CD4-positive, alpha-beta memory T cell (primary cell): ENCODE results near the gene CCDC102B. TPM values are rescaled to one million over a fixed set of nuclear protein-coding genes. Genes with fewer than 3 reads are reported as not detected.
"Not testable (repeated sequence)": the region's sequence is repeated elsewhere in the genome, so short reads cannot be mapped to it uniquely, and the experiment has no call there.

Experiments
- CTCF ChIA-PET: fragments of 350-600 bp; sonication (Branson Sonifier 250); formaldehyde crosslinking; loops from one replicate; lab custom pipeline; 2021; ENCODE audit warnings: inconsistent platforms; ENCODE audit not compliant: partially characterized antibody; lab: Charles Lee
- POLR2A ChIA-PET: fragments of 350-600 bp; sonication (Branson Sonifier 250); formaldehyde crosslinking; loops from one replicate; lab custom pipeline; 2021; ENCODE audit not compliant: partially characterized antibody; lab: Charles Lee
- DNase-seq, 5 donors: peaks; one replicate each; pipeline versions ENCODE4 v3.0.0 to v3.0.0-alpha.2; 2020 to 2022; ENCODE audit warnings: mixed read lengths in 1 of 5
- H3K27ac ChIP-seq: one replicate; pipeline ENCODE4 v1.7.0; 2013; ENCODE audit warnings: low read depth, low read length
- H3K27me3 ChIP-seq: 2 replicates; pipeline ENCODE4 v1.7.0; 2013; ENCODE audit warnings: mild to moderate bottlenecking, low read length, moderate library complexity; ENCODE audit not compliant: insufficient read depth
- H3K36me3 ChIP-seq: 2 replicates; pipeline ENCODE4 v1.7.0; 2013; ENCODE audit warnings: mild to moderate bottlenecking, low read length, moderate library complexity; ENCODE audit not compliant: insufficient read depth
- H3K4me1 ChIP-seq: 2 replicates; pipeline ENCODE4 v1.7.0; 2013; ENCODE audit warnings: mild to moderate bottlenecking, low read length, moderate library complexity; ENCODE audit not compliant: insufficient read depth
- H3K4me3 ChIP-seq, 2 donors: one replicate each; pipeline ENCODE4 v1.7.0; 2013; ENCODE audit warnings: low read length in 2 of 2, mild to moderate bottlenecking in 1 of 2
- H3K9me3 ChIP-seq, 2 donors: one replicate each; pipeline ENCODE4 v1.7.0; 2013; ENCODE audit warnings: low read length in 2 of 2, control low read depth in 1 of 2; ENCODE audit not compliant: control insufficient read depth in 1 of 2
- H3K27ac Mint-ChIP-seq, 7 donors: one replicate each; pipeline ENCODE4 v1.8.0; 2020 to 2021; ENCODE audit warnings: mixed read lengths in 7 of 7, mild to moderate bottlenecking in 6 of 7, inconsistent platforms in 3 of 7, moderate library complexity in 3 of 7
- H3K27me3 Mint-ChIP-seq, 2 donors: one replicate each; pipeline ENCODE4 v1.8.0; 2020 to 2021; ENCODE audit warnings: mixed read lengths in 2 of 2
- H3K36me3 Mint-ChIP-seq, 2 donors: one replicate each; pipeline ENCODE4 v1.8.0; 2020 to 2021; ENCODE audit warnings: mixed read lengths in 2 of 2, inconsistent platforms in 1 of 2, mild to moderate bottlenecking in 1 of 2
- H3K4me1 Mint-ChIP-seq, 4 donors: one replicate each; pipeline ENCODE4 v1.8.0; 2020 to 2021; ENCODE audit warnings: mixed read lengths in 4 of 4, mild to moderate bottlenecking in 1 of 4
- H3K4me3 Mint-ChIP-seq, 8 donors: one replicate each; pipeline ENCODE4 v1.8.0; 2020 to 2021; ENCODE audit warnings: mixed read lengths in 8 of 8, mild to moderate bottlenecking in 7 of 8, moderate library complexity in 6 of 8, inconsistent platforms in 3 of 8
- H3K9me3 Mint-ChIP-seq, 8 donors: one replicate each; pipeline ENCODE4 v1.8.0; 2020 to 2021; ENCODE audit warnings: mixed read lengths in 8 of 8, mild to moderate bottlenecking in 5 of 8, inconsistent platforms in 3 of 8, moderate library complexity in 1 of 8
- intact Hi-C: fragments of 100-400 bp; cut with micrococcal nuclease; formaldehyde crosslinking; loops from one replicate; pipeline ENCODE4 v1.15.1; 2023
- polyA plus RNA-seq, 2 donors: library from polyadenylated mRNA; unstranded; fragments of 300-500 nt; fragmentation: Illumina TruSeq; gene quantifications; one replicate each; pipeline ENCODE4 v1.2.3, GENCODE V29; 2021
- total RNA-seq, 2 experiments: library from RNA; stranded (reverse); gene quantifications; one replicate each; pipeline ENCODE4 v1.2.3, GENCODE V29; 2021

The CCDC102B gene
- total and polyA plus RNA-seq, 4 experiments from 2014 or later = 2.7 to 4.9 (median 4.0) TPM

GRCh38 chr18:68992719-68993482, 195.0 kb downstream of the CCDC102B start:
- Mint-ChIP-seq H3K36me3 (no peaks in the 10 kb centered on the region), H3K9me3 (peaks cover 0 to 8% (median 0%) of the 10 kb centered on the region in 8 donors), H3K4me3 (no peak overlapping the region), H3K27ac (no peak overlapping the region), H3K4me1 (no peaks in the 10 kb centered on the region), H3K27me3 (no peaks in the 10 kb centered on the region)
- CTCF ChIA-PET = interaction anchor here (1.1 kb wide), 1 partner anchor 10 kb away, joined by 3 read pairs; no protein-coding TSS in a partner anchor
- no peak for DNase-seq
- H3K9me3 ChIP-seq = no peaks in the 10 kb centered on the region
- no peaks in the 10 kb centered on the region for H3K27me3 ChIP-seq
- no peaks in the 10 kb centered on the region for H3K36me3 ChIP-seq
- no peak overlapping the region for H3K27ac ChIP-seq
- no peak overlapping the region for H3K4me3 ChIP-seq
- no peaks in the 10 kb centered on the region for H3K4me1 ChIP-seq
- intact Hi-C loops = no loop called here
- POLR2A ChIA-PET = no interaction called here

DNA sequence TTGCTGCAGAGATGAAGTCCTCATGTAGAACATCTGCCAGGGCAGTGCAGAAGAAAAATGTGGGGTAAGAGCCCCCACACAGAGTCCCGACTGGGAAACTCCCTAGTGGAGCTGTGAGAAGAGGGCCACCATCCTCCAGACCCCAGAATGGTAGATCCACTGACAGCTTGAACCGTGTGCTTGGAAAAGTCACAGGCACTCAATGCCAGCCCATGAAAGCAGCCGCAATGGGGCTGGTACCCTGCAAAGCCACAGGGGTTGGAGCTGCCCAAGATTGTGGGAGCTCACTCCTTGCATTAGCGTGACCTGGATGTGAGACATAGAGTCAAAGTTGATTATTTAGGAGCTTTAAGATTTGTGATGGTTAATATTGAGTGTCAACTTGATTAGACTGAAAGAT, 197.8 kb downstream of the CCDC102B start:
- peaks cover 0 to 8% (median 0%) of the 10 kb centered on the region in 8 donors for H3K9me3 Mint-ChIP-seq
- DNase-seq = no peak
- Histone ChIP-seq H3K4me3 (no peak overlapping the region), H3K4me1 (no peaks in the 10 kb centered on the region), H3K27ac (no peak overlapping the region), H3K9me3 (no peaks in the 10 kb centered on the region), H3K36me3 (no peaks in the 10 kb centered on the region), H3K27me3 (no peaks in the 10 kb centered on the region)
- no peaks in the 10 kb centered on the region for H3K36me3 Mint-ChIP-seq
- H3K27ac Mint-ChIP-seq = no peak overlapping the region
- no peaks in the 10 kb centered on the region for H3K4me1 Mint-ChIP-seq
- no peak overlapping the region for H3K4me3 Mint-ChIP-seq
- intact Hi-C loops = no loop called here
- ChIA-PET CTCF (no interaction called here), POLR2A (no interaction called here)
- no peaks in the 10 kb centered on the region for H3K27me3 Mint-ChIP-seq

DNA sequence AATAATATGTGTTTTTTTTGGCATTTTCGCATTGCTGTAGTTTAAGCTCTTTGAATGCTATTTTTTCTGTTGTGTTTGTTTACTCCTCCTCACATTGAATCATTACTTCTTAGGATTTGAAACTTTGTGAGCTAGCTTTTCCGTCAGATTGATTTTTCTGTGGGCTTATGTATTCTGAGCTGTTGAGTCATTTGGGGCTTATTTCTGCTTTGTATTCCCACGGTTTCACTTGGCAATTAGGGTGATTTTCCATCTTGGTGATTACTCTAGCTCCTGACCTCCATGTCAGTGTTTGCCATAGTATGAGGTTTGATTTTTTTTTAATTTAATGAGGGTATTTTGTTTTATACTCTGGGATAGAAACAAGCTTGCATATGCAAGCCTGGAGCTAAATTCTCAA, 200.0 kb downstream of the CCDC102B start:
- intact Hi-C loops = no loop called here
- Histone ChIP-seq H3K27ac (no peak overlapping the region), H3K27me3 (no peaks in the 10 kb centered on the region), H3K4me1 (no peaks in the 10 kb centered on the region), H3K9me3 (no peaks in the 10 kb centered on the region), H3K36me3 (no peaks in the 10 kb centered on the region), H3K4me3 (no peak overlapping the region)
- no peaks in the 10 kb centered on the region for H3K27me3 Mint-ChIP-seq
- H3K27ac Mint-ChIP-seq = no peak overlapping the region
- no peaks in the 10 kb centered on the region for H3K4me1 Mint-ChIP-seq
- POLR2A ChIA-PET = no interaction called here
- no peak for DNase-seq
- no peaks in the 10 kb centered on the region for H3K36me3 Mint-ChIP-seq
- no peak overlapping the region for H3K4me3 Mint-ChIP-seq
- H3K9me3 Mint-ChIP-seq = peaks cover 0 to 8% (median 0%) of the 10 kb centered on the region in 8 donors
- CTCF ChIA-PET = no interaction called here

DNA sequence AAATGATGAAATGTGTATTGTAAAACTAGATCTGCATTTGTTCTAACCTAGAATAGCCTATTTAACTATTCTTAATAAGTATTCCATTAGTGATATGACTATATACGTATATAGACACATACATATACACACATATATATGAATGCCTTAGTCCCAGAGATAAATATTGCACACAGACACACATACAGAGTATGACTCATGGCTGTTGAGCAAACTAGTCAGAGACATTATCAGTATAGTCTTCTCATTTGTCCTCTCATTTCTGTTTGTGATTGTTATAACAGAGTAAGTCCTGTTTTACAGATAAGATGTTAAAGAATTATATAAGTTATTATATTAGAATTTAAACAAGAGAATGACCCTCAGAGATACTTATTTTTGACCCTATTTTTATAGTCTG, 202.5 kb downstream of the CCDC102B start:
- Histone ChIP-seq H3K9me3 (no peaks in the 10 kb centered on the region), H3K4me1 (no peaks in the 10 kb centered on the region), H3K36me3 (no peaks in the 10 kb centered on the region), H3K4me3 (no peak overlapping the region), H3K27me3 (no peaks in the 10 kb centered on the region), H3K27ac (no peak overlapping the region)
- peaks cover 0 to 8% (median 0%) of the 10 kb centered on the region in 8 donors for H3K9me3 Mint-ChIP-seq
- H3K36me3 Mint-ChIP-seq = no peaks in the 10 kb centered on the region
- ChIA-PET POLR2A (no interaction called here), CTCF (no interaction called here)
- H3K4me3 Mint-ChIP-seq = no peak overlapping the region
- no peaks in the 10 kb centered on the region for H3K4me1 Mint-ChIP-seq
- no peak for DNase-seq
- intact Hi-C loops = loop anchor here (10.0 kb wide), 1 partner anchor 1636 kb away; no protein-coding TSS in a partner anchor
- no peak overlapping the region for H3K27ac Mint-ChIP-seq
- no peaks in the 10 kb centered on the region for H3K27me3 Mint-ChIP-seq

DNA sequence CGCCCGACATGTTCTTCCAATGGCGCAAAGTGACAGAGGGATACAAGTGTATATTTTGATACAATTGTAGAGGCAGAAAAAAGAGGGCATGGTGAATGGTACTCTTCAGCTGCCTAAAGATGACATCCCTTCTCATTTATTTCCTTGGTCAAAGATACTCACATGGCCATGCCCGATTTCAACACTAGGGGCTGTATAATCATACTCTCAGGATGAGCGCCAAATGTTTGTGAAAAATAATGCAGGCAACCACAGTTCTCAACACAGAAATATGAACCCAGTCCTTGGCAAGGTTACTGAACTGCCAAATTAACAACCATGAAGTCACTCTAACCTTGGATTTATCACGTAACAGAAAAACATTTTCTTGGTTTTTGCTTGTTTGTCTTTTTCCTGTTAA, 204.4 kb downstream of the CCDC102B start:
- Mint-ChIP-seq H3K27ac (no peak overlapping the region), H3K36me3 (no peaks in the 10 kb centered on the region), H3K4me1 (no peaks in the 10 kb centered on the region), H3K4me3 (no peak overlapping the region), H3K9me3 (no peaks in the 10 kb centered on the region), H3K27me3 (no peaks in the 10 kb centered on the region)
- intact Hi-C loops = loop anchor here (10.0 kb wide), 1 partner anchor 1637 kb away; no protein-coding TSS in a partner anchor
- DNase-seq = no peak
- no peaks in the 10 kb centered on the region for H3K36me3 ChIP-seq
- no peaks in the 10 kb centered on the region for H3K27me3 ChIP-seq
- H3K9me3 ChIP-seq = no peaks in the 10 kb centered on the region
- no peak overlapping the region for H3K4me3 ChIP-seq
- H3K27ac ChIP-seq = no peak overlapping the region
- H3K4me1 ChIP-seq = no peaks in the 10 kb centered on the region
- ChIA-PET CTCF (no interaction called here), POLR2A (no interaction called here)

GRCh38 chr18:69006212-69006611, 208.3 kb downstream of the CCDC102B start:
- H3K36me3 Mint-ChIP-seq = not testable (repeated sequence)

DNA sequence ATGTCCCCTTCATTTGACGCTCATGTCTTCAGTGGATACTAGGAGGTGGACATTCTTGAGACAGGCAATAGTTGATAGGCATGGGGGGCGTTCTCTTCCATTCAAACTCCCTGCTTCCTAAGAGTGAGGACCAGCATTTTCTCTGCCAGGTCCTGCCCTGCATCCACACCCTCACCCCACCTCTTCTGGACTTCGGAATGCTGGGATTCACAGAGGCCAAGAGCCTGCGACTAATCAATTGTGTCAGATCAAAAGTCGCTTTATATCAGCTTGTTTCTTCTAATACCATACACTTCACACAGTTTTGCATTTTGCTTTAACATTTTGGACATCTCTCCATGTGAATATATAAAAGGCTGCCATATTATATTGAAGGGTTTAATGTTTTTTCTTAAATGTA, 210.7 kb downstream of the CCDC102B start:
- no peaks in the 10 kb centered on the region for H3K4me1 Mint-ChIP-seq
- Histone ChIP-seq H3K36me3 (no peaks in the 10 kb centered on the region), H3K27me3 (no peaks in the 10 kb centered on the region), H3K4me1 (no peaks in the 10 kb centered on the region), H3K9me3 (no peaks in the 10 kb centered on the region), H3K4me3 (no peak overlapping the region), H3K27ac (no peak overlapping the region)
- ChIA-PET POLR2A (no interaction called here), CTCF (no interaction called here)
- intact Hi-C loops = loop anchor here (10.0 kb wide), 1 partner anchor 1644 kb away; no protein-coding TSS in a partner anchor
- H3K27ac Mint-ChIP-seq = no peak overlapping the region
- no peak overlapping the region for H3K4me3 Mint-ChIP-seq
- DNase-seq = no peak
- H3K9me3 Mint-ChIP-seq = no peaks in the 10 kb centered on the region
- H3K27me3 Mint-ChIP-seq = no peaks in the 10 kb centered on the region
- H3K36me3 Mint-ChIP-seq = no peaks in the 10 kb centered on the region

More at GRCh38 chr18:69006212-69006611, 208.3 kb downstream of the CCDC102B start:
- H3K27ac ChIP-seq, H3K4me3 ChIP-seq, H3K36me3 ChIP-seq, CTCF ChIA-PET, H3K27me3 Mint-ChIP-seq, H3K9me3 Mint-ChIP-seq, H3K4me3 Mint-ChIP-seq, DNase-seq, H3K4me1 ChIP-seq, POLR2A ChIA-PET, H3K4me1 Mint-ChIP-seq, H3K27ac Mint-ChIP-seq, H3K9me3 ChIP-seq, H3K27me3 ChIP-seq: not testable (repeated sequence)
- intact Hi-C loops = loop anchor here (10.0 kb wide), 1 partner anchor 1641 kb away; no protein-coding TSS in a partner anchor
